Cortex of kidney (tissue), 1 donor: Measurements from ENCODE around the gene NAV3.
"Not testable (repeated sequence)": the region's sequence is repeated elsewhere in the genome, so short reads cannot be mapped to it uniquely, and the experiment has no call there.

ENCODE experiments used
- DNase-seq: peaks from one replicate; lab custom pipeline; 2025; lab: John Stamatoyannopoulos, UW

Gene NAV3

GRCh38 chr12:78055545-78055944 is 224.9 kb downstream of the NAV3 start:
- no peak for DNase-seq

GRCh38 chr12:78057075-78057474 is 226.4 kb downstream of the NAV3 start:
- DNase-seq = no peak

GRCh38 chr12:78060186-78060585 is 229.5 kb downstream of the NAV3 start:
- no peak for DNase-seq

- DNase-seq = no peak
These were observed 232.1 kb downstream of the NAV3 start for GRCh38 chr12:78062786-78063185.

GRCh38 chr12:78081590-78082314 is 251.1 kb downstream of the NAV3 start:
- no peak for DNase-seq

- no peak for DNase-seq
These were observed 255.0 kb downstream of the NAV3 start for GRCh38 chr12:78085542-78086182.

- no peak for DNase-seq
These were observed 256.1 kb downstream of the NAV3 start for GRCh38 chr12:78086553-78087362.

- no peak for DNase-seq
These were observed 256.6 kb downstream of the NAV3 start for GRCh38 chr12:78087363-78087675.

- DNase-seq = no peak
These were observed 257.7 kb downstream of the NAV3 start for GRCh38 chr12:78088391-78088832.

- no peak for DNase-seq
These were observed 259.6 kb downstream of the NAV3 start for GRCh38 chr12:78090266-78090665.

GRCh38 chr12:78095623-78096022 is 264.9 kb downstream of the NAV3 start:
- DNase-seq = no peak

GRCh38 chr12:78096909-78097597 is 266.4 kb downstream of the NAV3 start:
- DNase-seq = no peak

GRCh38 chr12:78099806-78100205 is 269.1 kb downstream of the NAV3 start:
- no peak for DNase-seq

GRCh38 chr12:78101113-78101876 is 270.6 kb downstream of the NAV3 start:
- no peak for DNase-seq

- DNase-seq = no peak
These were observed 271.4 kb downstream of the NAV3 start for GRCh38 chr12:78101946-78102635.

GRCh38 chr12:78102801-78103200 is 272.1 kb downstream of the NAV3 start:
- not testable (repeated sequence) for DNase-seq

GRCh38 chr12:78115889-78116288 is 285.2 kb downstream of the NAV3 start:
- DNase-seq = no peak

GRCh38 chr12:78118036-78118435 is 287.3 kb downstream of the NAV3 start:
- no peak for DNase-seq

- no peak for DNase-seq
These were observed 287.8 kb downstream of the NAV3 start for GRCh38 chr12:78118486-78118885.

GRCh38 chr12:78119351-78119918 is 288.7 kb downstream of the NAV3 start:
- no peak for DNase-seq

GRCh38 chr12:78120306-78120705 is 289.6 kb downstream of the NAV3 start:
- DNase-seq = no peak
